GM12874 (cell line): ENCODE data around the gene EYS.

Source experiments
- CTCF ChIP-seq: IDR thresholded peaks from 2 replicates; pipeline ENCODE4 v1.5.1; 2011; ENCODE audit warnings: low read depth, mild to moderate bottlenecking, control low read depth, low read length, moderate library complexity; ENCODE audit not compliant: insufficient read depth

Gene EYS

GRCh38 chr6:64445038-64445437 lies 1262.0 kb downstream of the EYS start:
- TF ChIP-seq CTCF: no peak

- no peak for TF ChIP-seq CTCF
Measured at GRCh38 chr6:64439274-64439673, 1267.8 kb downstream of the EYS start.

- no peak for TF ChIP-seq CTCF
Measured at GRCh38 chr6:64437996-64438395, 1269.0 kb downstream of the EYS start.

- no peak for TF ChIP-seq CTCF
Measured at GRCh38 chr6:64429926-64430325, 1277.1 kb downstream of the EYS start.

- no peak for TF ChIP-seq CTCF
Measured at GRCh38 chr6:64428186-64428585, 1278.8 kb downstream of the EYS start.

- TF ChIP-seq CTCF: no peak
Measured at GRCh38 chr6:64415926-64416325, 1291.1 kb downstream of the EYS start.

- TF ChIP-seq CTCF: no peak
Measured at GRCh38 chr6:64411226-64411625, 1295.8 kb downstream of the EYS start.

GRCh38 chr6:64409948-64410347 lies 1297.1 kb downstream of the EYS start:
- no peak for TF ChIP-seq CTCF
